NB4 (cell line): ENCODE data around the gene PTGS1.

ENCODE experiments used
- DNase-seq: peaks from one replicate; pipeline ENCODE4 v3.0.0; 2010; ENCODE audit warnings: low read depth
- H3K4me3 ChIP-seq: one replicate; pipeline ENCODE4 v1.5.1; 2011; ENCODE audit warnings: mild to moderate bottlenecking, low read depth, low read length, moderate library complexity
- MAX ChIP-seq: IDR thresholded peaks from 2 replicates; pipeline ENCODE4 v1.6.1; 2011; ENCODE audit warnings: low read depth, low read length
- MYC ChIP-seq: IDR thresholded peaks from 2 replicates; pipeline ENCODE4 v1.6.1; 2011; ENCODE audit warnings: low read depth, low read length
- POLR2A ChIP-seq: IDR thresholded peaks from 2 replicates; pipeline ENCODE4 v1.6.1; 2011; ENCODE audit warnings: mild to moderate bottlenecking; ENCODE audit not compliant: insufficient read length; ENCODE audit errors: extremely low read depth
- TF ChIP-seq, protein P1 (sequence below): IDR thresholded peaks from one replicate; pipeline ENCODE4 v1.5.1; 2012; ENCODE audit warnings: low read depth, low read length

The PTGS1 gene

DNA sequence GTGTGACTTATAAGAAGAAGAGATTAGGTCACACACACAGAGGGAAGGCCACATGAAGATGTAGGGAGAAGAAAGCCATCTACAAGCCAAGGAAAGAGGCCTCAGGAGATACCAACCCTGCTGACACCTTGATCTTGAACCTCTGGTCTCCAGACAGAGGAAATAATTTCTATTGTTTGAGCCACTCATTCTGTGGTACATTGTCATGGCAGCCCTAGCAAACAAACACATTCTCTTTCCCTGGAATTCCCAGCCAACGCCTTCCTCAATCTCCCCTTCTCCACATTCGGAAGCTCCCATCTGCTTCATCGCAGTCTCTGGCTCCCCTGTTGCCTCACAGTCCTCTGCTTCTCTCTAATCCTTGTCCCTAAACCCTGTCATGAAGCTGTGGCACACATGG lies 16.7 kb downstream of the PTGS1 start:
- no peak for TF ChIP-seq POLR2A
- no peak for TF ChIP-seq MAX
- TF ChIP-seq, protein P1, sequence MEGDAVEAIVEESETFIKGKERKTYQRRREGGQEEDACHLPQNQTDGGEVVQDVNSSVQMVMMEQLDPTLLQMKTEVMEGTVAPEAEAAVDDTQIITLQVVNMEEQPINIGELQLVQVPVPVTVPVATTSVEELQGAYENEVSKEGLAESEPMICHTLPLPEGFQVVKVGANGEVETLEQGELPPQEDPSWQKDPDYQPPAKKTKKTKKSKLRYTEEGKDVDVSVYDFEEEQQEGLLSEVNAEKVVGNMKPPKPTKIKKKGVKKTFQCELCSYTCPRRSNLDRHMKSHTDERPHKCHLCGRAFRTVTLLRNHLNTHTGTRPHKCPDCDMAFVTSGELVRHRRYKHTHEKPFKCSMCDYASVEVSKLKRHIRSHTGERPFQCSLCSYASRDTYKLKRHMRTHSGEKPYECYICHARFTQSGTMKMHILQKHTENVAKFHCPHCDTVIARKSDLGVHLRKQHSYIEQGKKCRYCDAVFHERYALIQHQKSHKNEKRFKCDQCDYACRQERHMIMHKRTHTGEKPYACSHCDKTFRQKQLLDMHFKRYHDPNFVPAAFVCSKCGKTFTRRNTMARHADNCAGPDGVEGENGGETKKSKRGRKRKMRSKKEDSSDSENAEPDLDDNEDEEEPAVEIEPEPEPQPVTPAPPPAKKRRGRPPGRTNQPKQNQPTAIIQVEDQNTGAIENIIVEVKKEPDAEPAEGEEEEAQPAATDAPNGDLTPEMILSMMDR, result no peak
- no peak for TF ChIP-seq MYC
- DNase-seq, result no peak
- H3K4me3 ChIP-seq, result no peak overlapping the region

- TF ChIP-seq POLR2A (no peak), MYC (no peak), MAX (no peak)
- TF ChIP-seq, protein P1, result no peak
- DNase-seq, result no peak
- no peak overlapping the region for H3K4me3 ChIP-seq
Measured at GRCh38 chr9:122389195-122389594, 18.4 kb downstream of the PTGS1 start.

DNA sequence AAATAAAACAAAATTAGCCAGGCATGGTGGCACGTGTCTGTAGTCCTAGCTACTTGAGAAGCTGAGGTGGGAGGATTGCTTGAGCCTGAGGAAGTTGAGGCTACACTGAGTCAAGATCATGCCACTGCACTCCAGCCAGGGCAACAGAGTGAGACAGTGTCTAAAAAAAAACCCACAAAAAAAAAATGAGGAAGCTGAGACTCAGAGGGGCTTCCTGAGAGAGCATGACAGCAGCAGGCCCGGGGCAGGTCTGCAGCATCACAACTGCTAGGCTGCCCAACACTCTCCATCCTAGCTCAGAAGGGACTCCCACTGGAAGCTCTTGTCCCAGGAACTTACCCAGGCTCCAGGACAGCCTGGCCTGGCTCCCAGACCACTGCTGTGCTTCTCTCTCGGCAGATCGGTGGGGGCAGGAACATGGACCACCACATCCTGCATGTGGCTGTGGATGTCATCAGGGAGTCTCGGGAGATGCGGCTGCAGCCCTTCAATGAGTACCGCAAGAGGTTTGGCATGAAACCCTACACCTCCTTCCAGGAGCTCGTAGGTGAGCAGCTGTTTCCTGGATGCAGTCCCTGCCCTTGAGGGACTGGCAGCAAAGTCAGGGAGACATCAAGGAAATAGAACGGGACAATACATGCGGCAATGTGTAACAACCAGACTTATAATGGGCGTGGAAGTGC lies 19.1 kb downstream of the PTGS1 start:
- TF ChIP-seq POLR2A (no peak), MYC (no peak), MAX (no peak)
- TF ChIP-seq, protein P1, result no peak
- no peak overlapping the region for H3K4me3 ChIP-seq
- DNase-seq, result peak; percentile 66

GRCh38 chr9:122392284-122392683 lies 21.5 kb downstream of the PTGS1 start:
- no peak for TF ChIP-seq MYC
- TF ChIP-seq MAX, result no peak
- no peak for TF ChIP-seq POLR2A
- TF ChIP-seq, protein P1, result no peak
- no peak overlapping the region for H3K4me3 ChIP-seq
- no peak for DNase-seq

- no peak overlapping the region for H3K4me3 ChIP-seq
- TF ChIP-seq POLR2A (no peak), MAX (no peak), MYC (no peak)
- TF ChIP-seq, protein P1, result no peak
- DNase-seq, result no peak
Measured at GRCh38 chr9:122392714-122393113, 21.9 kb downstream of the PTGS1 start.

GRCh38 chr9:122393284-122393983 lies 22.6 kb downstream of the PTGS1 start:
- DNase-seq, result no peak
- TF ChIP-seq MAX (no peak), POLR2A (no peak)
- H3K4me3 ChIP-seq, result no peak overlapping the region
